ENCODE results near the gene CERK. TPM values are rescaled to one million over a fixed set of nuclear protein-coding genes. Genes with fewer than 3 reads are reported as not detected.
"Not testable (repeated sequence)": the region's sequence is repeated elsewhere in the genome, so short reads cannot be mapped to it uniquely, and the experiment has no call there.

CERK gene
- total and polyA plus RNA-seq, 9 of the 15 experiments (the other 6 are each of a cell fraction or from before 2014, with no cell fraction given) = 1.1 to 14.9 (median 8.7) TPM

DNA sequence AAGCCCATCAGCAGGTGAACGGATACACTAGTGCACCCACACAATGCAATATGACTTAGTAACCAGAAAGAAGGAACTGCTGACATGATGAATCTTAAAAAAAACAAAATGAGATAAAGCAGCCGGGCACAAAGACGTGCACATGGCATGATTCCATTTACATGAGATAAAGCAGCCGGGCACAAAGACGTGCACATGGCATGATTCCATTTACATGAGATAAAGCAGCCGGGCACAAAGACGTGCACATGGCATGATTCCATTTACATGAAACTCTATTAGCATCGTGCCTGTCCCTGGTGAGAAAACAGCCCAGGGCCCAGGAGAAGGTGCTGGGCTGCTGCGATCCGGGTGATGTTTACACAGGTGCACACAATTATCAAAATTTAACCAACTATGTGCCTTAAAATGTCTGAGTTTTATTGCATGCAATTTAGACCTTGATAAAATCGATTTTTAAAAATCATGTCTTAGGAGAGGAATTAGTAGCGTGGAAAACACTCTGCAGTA is 3.8 kb downstream of the CERK start:
- in situ Hi-C loops (cut with MboI); H3K36me3 ChIP-seq (ENCODE audit: control insufficient read depth, insufficient read depth, low read length); intact Hi-C loops (cut with micrococcal nuclease); H3K9me3 ChIP-seq (replicated peaks; ENCODE audit: control insufficient read depth, insufficient read depth, low read depth, low read length); CTCF ChIA-PET (ENCODE audit: low intra/inter-chr PET ratio); H3K4me3 ChIP-seq; H4K20me1 ChIP-seq (replicated peaks; ENCODE audit: control insufficient read depth, insufficient read depth, low read length); DNase-seq (ENCODE audit: extremely low read depth in 1 of 4, low spot score in 3 of 4); ATAC-seq; H3K27me3 ChIP-seq (ENCODE audit: control insufficient read depth in 2 of 2, insufficient read depth in 2 of 2, low read length in 2 of 2); BruUV-seq (replicated peaks); H3K27ac ChIP-seq (ENCODE audit: extremely low read depth, low read depth, low read length); H3K4me2 ChIP-seq (ENCODE audit: insufficient read depth, low read length); FAIRE-seq; H3K9me1 ChIP-seq (ENCODE audit: control insufficient read depth, insufficient read depth, low read length); H3K9ac ChIP-seq (ENCODE audit: insufficient read depth in 1 of 2, low read depth in 2 of 2, low read length in 2 of 2); H2AFZ ChIP-seq (ENCODE audit: low read depth, low read length); POLR2A ChIA-PET: not testable (repeated sequence)
- 76% methylated on average over 11 of the region's 12 CpGs for WGBS (ENCODE audit: insufficient coverage, low coverage, missing lambda C conversion rate)
- peaks cover 5 to 43% of the 10 kb centered on the region in 2 experiments; a peak in 4 of 5 replicates for H3K4me1 ChIP-seq (replicated peaks in 1 of 2; ENCODE audit: control insufficient read depth in 2 of 2, insufficient read depth in 2 of 2, low read length in 2 of 2)
- 0 out of 2 replicates have a peak, but pooled peaks have one; percentile 3 for TF ChIP-seq ZNF316 (IDR thresholded peaks at IDR 0.05)
- peaks cover 29% of the 10 kb centered on the region for H3K79me2 ChIP-seq (ENCODE audit: control insufficient read depth, insufficient read depth, low read length)

- no peak overlapping the region for H3K9ac ChIP-seq (ENCODE audit: insufficient read depth in 1 of 2, low read depth in 2 of 2, low read length in 2 of 2)
These were observed 5.5 kb downstream of the CERK start for GRCh38 chr22:46732513-46732912.

More at GRCh38 chr22:46732513-46732912, 5.5 kb downstream of the CERK start:
- H3K36me3 ChIP-seq (ENCODE audit: control insufficient read depth, insufficient read depth, low read length) = peaks cover 2% of the 10 kb centered on the region; the same call in 1 of the 3 replicates
- peaks cover 0 to 33% of the 10 kb centered on the region in 2 experiments; a peak in 4 of 5 replicates for H3K4me1 ChIP-seq (replicated peaks in 1 of 2; ENCODE audit: control insufficient read depth in 2 of 2, insufficient read depth in 2 of 2, low read length in 2 of 2)
- H3K4me3 ChIP-seq = no peak overlapping the region
- ChIA-PET POLR2A (interaction anchor here (0.5 to 0.9 kb wide), 3 partner anchors 9 to 643 kb away, joined by 3 to 4 read pairs (median 4); no protein-coding TSS in a partner anchor), CTCF (ENCODE audit: low intra/inter-chr PET ratio) (no interaction called here)
- TF ChIP-seq TEAD4 (IDR thresholded peaks at IDR 0.05; ENCODE audit: low read length) = no peak
- TF ChIP-seq TEAD4 (CRISPR knock-in tag; IDR thresholded peaks at IDR 0.05; ENCODE audit: borderline replicate concordance) = no peak
- TF ChIP-seq FUS (optimal IDR thresholded peaks at IDR 0.05; ENCODE audit: low read depth, low read length) = no peak
- no peak for TF ChIP-seq ZEB2 (IDR thresholded peaks at IDR 0.05)
- TF ChIP-seq NR3C1 (CRISPR knock-in tag; IDR thresholded peaks at IDR 0.05) = no peak
- no peak for TF ChIP-seq MYC (IDR thresholded peaks at IDR 0.05; ENCODE audit: low read depth, low read length)
- TF ChIP-seq MYC (CRISPR knock-in tag; IDR thresholded peaks at IDR 0.05; ENCODE audit: borderline replicate concordance, low read depth) = no peak
- no peak for TF ChIP-seq GATA2 (CRISPR knock-in tag; IDR thresholded peaks at IDR 0.05)
- TF ChIP-seq MAFF (IDR thresholded peaks at IDR 0.05; ENCODE audit: low read length) = no peak
- TF ChIP-seq ETS2 (tag; IDR thresholded peaks at IDR 0.05; ENCODE audit: borderline replicate concordance, poor library complexity, severe bottlenecking) = no peak
- no peak for TF ChIP-seq ZNF263 (CRISPR knock-in tag; IDR thresholded peaks at IDR 0.05; ENCODE audit: borderline replicate concordance)
- no peak for TF ChIP-seq NRF1 (conservative IDR thresholded peaks at IDR 0.05 in 1 of 2, IDR thresholded peaks at IDR 0.05 in 1 of 2)
- TF ChIP-seq SREBF1 (IDR thresholded peaks at IDR 0.05; ENCODE audit: borderline replicate concordance, low read depth, low read length) = no peak
- no peak for TF ChIP-seq CAMTA2 (CRISPR knock-in tag; conservative IDR thresholded peaks at IDR 0.05)
- no peak for TF ChIP-seq TBL1XR1 (IDR thresholded peaks at IDR 0.05; ENCODE audit: low read length in 2 of 2)
- TF ChIP-seq SIN3B (IDR thresholded peaks at IDR 0.05; ENCODE audit: low read depth) = no peak
- TF ChIP-seq ZNF75A (CRISPR knock-in tag; IDR thresholded peaks at IDR 0.05) = no peak
- TF ChIP-seq FOXK2 (conservative IDR thresholded peaks at IDR 0.05 in 1 of 2, IDR thresholded peaks at IDR 0.05 in 1 of 2; ENCODE audit: low read depth in 2 of 2) = no peak
- TF ChIP-seq SMARCA4 (IDR thresholded peaks at IDR 0.05) = no peak
- FAIRE-seq (no peak), DNase-seq (ENCODE audit: extremely low read depth in 1 of 4, low spot score in 3 of 4) (no peak), ATAC-seq (no peak)
- H3K27ac ChIP-seq (ENCODE audit: extremely low read depth, low read depth, low read length) = no peak overlapping the region
- H2AFZ ChIP-seq (ENCODE audit: low read depth, low read length) = no peak overlapping the region
- no peak overlapping the region for H3K4me2 ChIP-seq (ENCODE audit: insufficient read depth, low read length)
- 98% methylated on average over 5 of the region's 7 CpGs for WGBS (ENCODE audit: insufficient coverage, low coverage, missing lambda C conversion rate)
- no TSS peak for BruUV-seq (replicated peaks)
- H3K9me3 ChIP-seq (replicated peaks; ENCODE audit: control insufficient read depth, insufficient read depth, low read depth, low read length) = no peaks in the 10 kb centered on the region
- in situ Hi-C loops (cut with MboI) = no loop called here
- peaks cover 28% of the 10 kb centered on the region for H3K79me2 ChIP-seq (ENCODE audit: control insufficient read depth, insufficient read depth, low read length)
- H3K27me3 ChIP-seq (ENCODE audit: control insufficient read depth in 2 of 2, insufficient read depth in 2 of 2, low read length in 2 of 2) = no peaks in the 10 kb centered on the region
- H4K20me1 ChIP-seq (replicated peaks; ENCODE audit: control insufficient read depth, insufficient read depth, low read length) = no peaks in the 10 kb centered on the region
- H3K9me1 ChIP-seq (ENCODE audit: control insufficient read depth, insufficient read depth, low read length) = no peaks in the 10 kb centered on the region
- intact Hi-C loops (cut with micrococcal nuclease) = no loop called here
